HepG2 (cell line): Measurements from ENCODE around the gene CLEC3A. TPM values are rescaled to one million over a fixed set of nuclear protein-coding genes. Genes with fewer than 3 reads are reported as not detected.

Source experiments
- ATAD3A ChIP-seq: sonication (generic); formaldehyde crosslinking; IDR thresholded peaks from 2 replicates; pipeline ENCODE4 v1.4.0; 2020; ENCODE audit warnings: missing genetic modification reagents
- CBX5 ChIP-seq: sonication (generic); formaldehyde crosslinking; IDR thresholded peaks from 2 replicates; pipeline ENCODE4 v1.4.0; 2020; ENCODE audit warnings: missing genetic modification reagents, borderline replicate concordance
- CC2D1A ChIP-seq: sonication (generic); formaldehyde crosslinking; IDR thresholded peaks from 2 replicates; pipeline ENCODE4 v1.8.1; 2023; ENCODE audit warnings: mild to moderate bottlenecking, missing genetic modification reagents
- DZIP1 ChIP-seq: sonication (generic); formaldehyde crosslinking; IDR thresholded peaks from 2 replicates; pipeline ENCODE4 v1.5.0; 2020; ENCODE audit warnings: mild to moderate bottlenecking, missing genetic modification reagents
- HOXA9 ChIP-seq: sonication (generic); formaldehyde crosslinking; IDR thresholded peaks from 2 replicates; pipeline ENCODE4 v1.8.1; 2022; ENCODE audit warnings: missing genetic modification reagents, mild to moderate bottlenecking, moderate library complexity, borderline replicate concordance
- NFIB ChIP-seq: sonication (generic); formaldehyde crosslinking; IDR thresholded peaks from 2 replicates; pipeline ENCODE4 v1.9.0; 2021; ENCODE audit warnings: missing genetic modification reagents, mild to moderate bottlenecking, borderline replicate concordance
- TCF7 ChIP-seq: sonication (generic); IDR thresholded peaks from 2 replicates; pipeline ENCODE4 v1.6.1; 2016; ENCODE audit warnings: antibody characterized with exemption, low read depth
- TERF1 ChIP-seq: sonication (generic); formaldehyde crosslinking; IDR thresholded peaks from 2 replicates; pipeline ENCODE4 v1.8.0; 2022; ENCODE audit warnings: mild to moderate bottlenecking, missing genetic modification reagents, moderate library complexity
- TOPORS ChIP-seq: sonication (generic); formaldehyde crosslinking; IDR thresholded peaks from 2 replicates; pipeline ENCODE4 v1.8.0; 2023; ENCODE audit warnings: mild to moderate bottlenecking, missing genetic modification reagents
- ZNF180 ChIP-seq: sonication (generic); formaldehyde crosslinking; IDR thresholded peaks from 2 replicates; pipeline ENCODE4 v1.4.0; 2020; ENCODE audit warnings: low read depth, missing genetic modification reagents, borderline replicate concordance
- ZNF230 ChIP-seq: sonication (generic); formaldehyde crosslinking; IDR thresholded peaks from 2 replicates; pipeline ENCODE4 v1.4.0; 2020; ENCODE audit warnings: mild to moderate bottlenecking, missing genetic modification reagents
- ZNF260 ChIP-seq: sonication (generic); formaldehyde crosslinking; IDR thresholded peaks from 2 replicates; pipeline ENCODE4 v1.4.0; 2020; ENCODE audit warnings: missing genetic modification reagents, low read depth, mild to moderate bottlenecking, borderline replicate concordance
- ZNF350 ChIP-seq: sonication (generic); formaldehyde crosslinking; IDR thresholded peaks from 2 replicates; pipeline ENCODE4 v1.4.0; 2020; ENCODE audit warnings: mild to moderate bottlenecking, low read depth, missing genetic modification reagents, borderline replicate concordance
- ZNF768 ChIP-seq: sonication (generic); formaldehyde crosslinking; IDR thresholded peaks from 2 replicates; pipeline ENCODE4 v1.4.0; 2020; ENCODE audit warnings: missing genetic modification reagents
- ZNF773 ChIP-seq: sonication (generic); formaldehyde crosslinking; IDR thresholded peaks from 2 replicates; pipeline ENCODE4 v1.4.0; 2020; ENCODE audit warnings: missing genetic modification reagents, borderline replicate concordance
- polyA plus RNA-seq, 8 experiments: library from polyadenylated mRNA; depleted of rRNA in 3 of 8; stranded (reverse) in 7 of 8; unstranded in 1 of 8; fragments of >200 nt; fragmentation: Illumina TruSeq in 4 of 8; extraction: Trizol in 4 of 8; gene quantifications; 2 replicates each; pipeline versions ENCODE4 v1.2.1 to v1.2.3, GENCODE V29; 2011 to 2016; ENCODE audit warnings: low read depth in 4 of 8, missing spikeins in 1 of 8, mixed read lengths in 1 of 8; ENCODE audit not compliant: insufficient read depth in 1 of 8
- total RNA-seq, 5 experiments: library from RNA; depleted of rRNA; stranded (reverse); fragments of >200 nt; fragmentation: Illumina TruSeq; extraction: Trizol; gene quantifications; 2 replicates each; pipeline ENCODE4 v1.2.3, GENCODE V29; 2016; ENCODE audit warnings: low read depth in 1 of 5
- TF ChIP-seq, protein P1 (sequence below): sonication (generic); formaldehyde crosslinking; IDR thresholded peaks from 2 replicates; pipeline ENCODE4 v1.4.0; 2020; ENCODE audit warnings: missing genetic modification reagents
- TF ChIP-seq, protein P2 (sequence below): sonication (generic); formaldehyde crosslinking; IDR thresholded peaks from 2 replicates; pipeline ENCODE4 v1.9.0; 2022; ENCODE audit warnings: missing genetic modification reagents, mild to moderate bottlenecking, borderline replicate concordance

CLEC3A gene
- total and polyA plus RNA-seq, 2 of the 13 experiments (the other 11 are each of a cell fraction or from before 2014, with no cell fraction given) = not detected

GRCh38 chr16:77998350-77999023 lies 23.9 kb upstream of the CLEC3A start (continued):
- TF ChIP-seq, protein P1, sequence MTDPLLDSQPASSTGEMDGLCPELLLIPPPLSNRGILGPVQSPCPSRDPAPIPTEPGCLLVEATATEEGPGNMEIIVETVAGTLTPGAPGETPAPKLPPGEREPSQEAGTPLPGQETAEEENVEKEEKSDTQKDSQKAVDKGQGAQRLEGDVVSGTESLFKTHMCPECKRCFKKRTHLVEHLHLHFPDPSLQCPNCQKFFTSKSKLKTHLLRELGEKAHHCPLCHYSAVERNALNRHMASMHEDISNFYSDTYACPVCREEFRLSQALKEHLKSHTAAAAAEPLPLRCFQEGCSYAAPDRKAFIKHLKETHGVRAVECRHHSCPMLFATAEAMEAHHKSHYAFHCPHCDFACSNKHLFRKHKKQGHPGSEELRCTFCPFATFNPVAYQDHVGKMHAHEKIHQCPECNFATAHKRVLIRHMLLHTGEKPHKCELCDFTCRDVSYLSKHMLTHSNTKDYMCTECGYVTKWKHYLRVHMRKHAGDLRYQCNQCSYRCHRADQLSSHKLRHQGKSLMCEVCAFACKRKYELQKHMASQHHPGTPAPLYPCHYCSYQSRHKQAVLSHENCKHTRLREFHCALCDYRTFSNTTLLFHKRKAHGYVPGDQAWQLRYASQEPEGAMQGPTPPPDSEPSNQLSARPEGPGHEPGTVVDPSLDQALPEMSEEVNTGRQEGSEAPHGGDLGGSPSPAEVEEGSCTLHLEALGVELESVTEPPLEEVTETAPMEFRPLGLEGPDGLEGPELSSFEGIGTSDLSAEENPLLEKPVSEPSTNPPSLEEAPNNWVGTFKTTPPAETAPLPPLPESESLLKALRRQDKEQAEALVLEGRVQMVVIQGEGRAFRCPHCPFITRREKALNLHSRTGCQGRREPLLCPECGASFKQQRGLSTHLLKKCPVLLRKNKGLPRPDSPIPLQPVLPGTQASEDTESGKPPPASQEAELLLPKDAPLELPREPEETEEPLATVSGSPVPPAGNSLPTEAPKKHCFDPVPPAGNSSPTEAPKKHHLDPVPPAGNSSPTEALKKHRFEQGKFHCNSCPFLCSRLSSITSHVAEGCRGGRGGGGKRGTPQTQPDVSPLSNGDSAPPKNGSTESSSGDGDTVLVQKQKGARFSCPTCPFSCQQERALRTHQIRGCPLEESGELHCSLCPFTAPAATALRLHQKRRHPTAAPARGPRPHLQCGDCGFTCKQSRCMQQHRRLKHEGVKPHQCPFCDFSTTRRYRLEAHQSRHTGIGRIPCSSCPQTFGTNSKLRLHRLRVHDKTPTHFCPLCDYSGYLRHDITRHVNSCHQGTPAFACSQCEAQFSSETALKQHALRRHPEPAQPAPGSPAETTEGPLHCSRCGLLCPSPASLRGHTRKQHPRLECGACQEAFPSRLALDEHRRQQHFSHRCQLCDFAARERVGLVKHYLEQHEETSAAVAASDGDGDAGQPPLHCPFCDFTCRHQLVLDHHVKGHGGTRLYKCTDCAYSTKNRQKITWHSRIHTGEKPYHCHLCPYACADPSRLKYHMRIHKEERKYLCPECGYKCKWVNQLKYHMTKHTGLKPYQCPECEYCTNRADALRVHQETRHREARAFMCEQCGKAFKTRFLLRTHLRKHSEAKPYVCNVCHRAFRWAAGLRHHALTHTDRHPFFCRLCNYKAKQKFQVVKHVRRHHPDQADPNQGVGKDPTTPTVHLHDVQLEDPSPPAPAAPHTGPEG (CRISPR knock-in tag) = no peak
- TF ChIP-seq TCF7 = 0 out of 2 replicates have a peak, but pooled peaks have one; percentile 21
- no peak for TF ChIP-seq ZNF773
- TF ChIP-seq ZNF260 (CRISPR knock-in tag) = no peak
- no peak for TF ChIP-seq ZNF350
- no peak for TF ChIP-seq ZNF180 (CRISPR knock-in tag)
- no peak for TF ChIP-seq CBX5 (CRISPR knock-in tag)
- TF ChIP-seq, protein P2, sequence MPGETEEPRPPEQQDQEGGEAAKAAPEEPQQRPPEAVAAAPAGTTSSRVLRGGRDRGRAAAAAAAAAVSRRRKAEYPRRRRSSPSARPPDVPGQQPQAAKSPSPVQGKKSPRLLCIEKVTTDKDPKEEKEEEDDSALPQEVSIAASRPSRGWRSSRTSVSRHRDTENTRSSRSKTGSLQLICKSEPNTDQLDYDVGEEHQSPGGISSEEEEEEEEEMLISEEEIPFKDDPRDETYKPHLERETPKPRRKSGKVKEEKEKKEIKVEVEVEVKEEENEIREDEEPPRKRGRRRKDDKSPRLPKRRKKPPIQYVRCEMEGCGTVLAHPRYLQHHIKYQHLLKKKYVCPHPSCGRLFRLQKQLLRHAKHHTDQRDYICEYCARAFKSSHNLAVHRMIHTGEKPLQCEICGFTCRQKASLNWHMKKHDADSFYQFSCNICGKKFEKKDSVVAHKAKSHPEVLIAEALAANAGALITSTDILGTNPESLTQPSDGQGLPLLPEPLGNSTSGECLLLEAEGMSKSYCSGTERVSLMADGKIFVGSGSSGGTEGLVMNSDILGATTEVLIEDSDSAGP (CRISPR knock-in tag) = no peak
- no peak for TF ChIP-seq CC2D1A
- TF ChIP-seq NFIB (CRISPR knock-in tag) = no peak
- TF ChIP-seq ZNF768 (CRISPR knock-in tag) = no peak
- TF ChIP-seq DZIP1 (CRISPR knock-in tag) = no peak
- no peak for TF ChIP-seq TERF1 (CRISPR knock-in tag)
- no peak for TF ChIP-seq HOXA9 (CRISPR knock-in tag)
- TF ChIP-seq ZNF230 = no peak
- no peak for TF ChIP-seq ATAD3A (CRISPR knock-in tag)
- TF ChIP-seq TOPORS = no peak
